Measurements from ENCODE around the gene SORL1.
A peak's percentile ranks its signal among the peaks of the same experiment; 100 is the strongest.
"Not testable (repeated sequence)": the region's sequence is repeated elsewhere in the genome, so short reads cannot be mapped to it uniquely, and the experiment has no call there.

The SORL1 gene, protein sequence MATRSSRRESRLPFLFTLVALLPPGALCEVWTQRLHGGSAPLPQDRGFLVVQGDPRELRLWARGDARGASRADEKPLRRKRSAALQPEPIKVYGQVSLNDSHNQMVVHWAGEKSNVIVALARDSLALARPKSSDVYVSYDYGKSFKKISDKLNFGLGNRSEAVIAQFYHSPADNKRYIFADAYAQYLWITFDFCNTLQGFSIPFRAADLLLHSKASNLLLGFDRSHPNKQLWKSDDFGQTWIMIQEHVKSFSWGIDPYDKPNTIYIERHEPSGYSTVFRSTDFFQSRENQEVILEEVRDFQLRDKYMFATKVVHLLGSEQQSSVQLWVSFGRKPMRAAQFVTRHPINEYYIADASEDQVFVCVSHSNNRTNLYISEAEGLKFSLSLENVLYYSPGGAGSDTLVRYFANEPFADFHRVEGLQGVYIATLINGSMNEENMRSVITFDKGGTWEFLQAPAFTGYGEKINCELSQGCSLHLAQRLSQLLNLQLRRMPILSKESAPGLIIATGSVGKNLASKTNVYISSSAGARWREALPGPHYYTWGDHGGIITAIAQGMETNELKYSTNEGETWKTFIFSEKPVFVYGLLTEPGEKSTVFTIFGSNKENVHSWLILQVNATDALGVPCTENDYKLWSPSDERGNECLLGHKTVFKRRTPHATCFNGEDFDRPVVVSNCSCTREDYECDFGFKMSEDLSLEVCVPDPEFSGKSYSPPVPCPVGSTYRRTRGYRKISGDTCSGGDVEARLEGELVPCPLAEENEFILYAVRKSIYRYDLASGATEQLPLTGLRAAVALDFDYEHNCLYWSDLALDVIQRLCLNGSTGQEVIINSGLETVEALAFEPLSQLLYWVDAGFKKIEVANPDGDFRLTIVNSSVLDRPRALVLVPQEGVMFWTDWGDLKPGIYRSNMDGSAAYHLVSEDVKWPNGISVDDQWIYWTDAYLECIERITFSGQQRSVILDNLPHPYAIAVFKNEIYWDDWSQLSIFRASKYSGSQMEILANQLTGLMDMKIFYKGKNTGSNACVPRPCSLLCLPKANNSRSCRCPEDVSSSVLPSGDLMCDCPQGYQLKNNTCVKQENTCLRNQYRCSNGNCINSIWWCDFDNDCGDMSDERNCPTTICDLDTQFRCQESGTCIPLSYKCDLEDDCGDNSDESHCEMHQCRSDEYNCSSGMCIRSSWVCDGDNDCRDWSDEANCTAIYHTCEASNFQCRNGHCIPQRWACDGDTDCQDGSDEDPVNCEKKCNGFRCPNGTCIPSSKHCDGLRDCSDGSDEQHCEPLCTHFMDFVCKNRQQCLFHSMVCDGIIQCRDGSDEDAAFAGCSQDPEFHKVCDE (N-terminal part only)

DNA sequence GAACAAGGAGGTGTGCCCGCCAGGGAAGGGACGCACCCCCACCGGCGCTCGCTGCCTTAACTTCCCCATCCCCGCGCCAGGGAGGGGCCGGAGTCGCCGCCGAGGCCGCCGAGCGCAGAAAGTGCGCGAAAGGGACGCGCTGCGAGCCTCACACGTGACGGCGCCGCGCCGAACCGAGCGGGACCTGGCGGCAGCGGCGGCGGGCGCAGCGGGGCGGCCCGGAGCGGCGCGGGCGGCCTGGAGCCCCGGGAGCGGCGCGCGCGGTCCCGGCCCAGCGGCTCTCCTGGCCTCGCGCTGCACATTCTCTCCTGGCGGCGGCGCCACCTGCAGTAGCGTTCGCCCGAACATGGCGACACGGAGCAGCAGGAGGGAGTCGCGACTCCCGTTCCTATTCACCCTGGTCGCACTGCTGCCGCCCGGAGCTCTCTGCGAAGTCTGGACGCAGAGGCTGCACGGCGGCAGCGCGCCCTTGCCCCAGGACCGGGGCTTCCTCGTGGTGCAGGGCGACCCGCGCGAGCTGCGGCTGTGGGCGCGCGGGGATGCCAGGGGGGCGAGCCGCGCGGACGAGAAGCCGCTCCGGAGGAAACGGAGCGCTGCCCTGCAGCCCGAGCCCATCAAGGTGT lies at the start of gene SORL1:
SORL1 (plus strand) TSS at position 329 of the 623 bp plus-strand sequence; CDS start at position 347, 18 bp downstream.
- peak; percentile 49 to 60 for DNase-seq (ENCODE audit: low read depth in 1 of 2, low spot score in 1 of 2)

GRCh38 chr11:121405646-121406045 lies 46.5 kb upstream of the SORL1 start:
- DNase-seq (ENCODE audit: low read depth in 1 of 2, low spot score in 1 of 2), result no peak

DNA sequence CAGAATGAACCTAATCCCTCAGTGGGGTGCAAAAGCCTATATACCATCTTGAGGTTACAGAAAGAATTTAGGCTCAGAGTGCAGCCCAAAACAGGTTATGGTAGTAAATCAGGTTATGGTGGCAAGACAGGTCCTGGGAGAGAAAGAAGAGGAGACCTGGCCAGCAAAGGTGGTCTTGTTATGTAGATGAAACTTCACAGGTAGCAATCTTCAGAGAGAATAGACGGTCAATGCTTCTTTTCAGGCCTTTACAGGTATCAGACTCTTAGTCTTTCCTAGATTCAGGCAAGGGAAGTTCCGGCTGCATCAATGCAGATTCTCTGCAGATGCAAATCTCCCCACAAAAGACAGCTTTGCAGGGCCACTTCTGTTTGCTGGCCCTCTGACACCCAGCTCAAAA lies 45.8 kb upstream of the SORL1 start:
- no peak for DNase-seq (ENCODE audit: low read depth in 1 of 2, low spot score in 1 of 2)

DNA sequence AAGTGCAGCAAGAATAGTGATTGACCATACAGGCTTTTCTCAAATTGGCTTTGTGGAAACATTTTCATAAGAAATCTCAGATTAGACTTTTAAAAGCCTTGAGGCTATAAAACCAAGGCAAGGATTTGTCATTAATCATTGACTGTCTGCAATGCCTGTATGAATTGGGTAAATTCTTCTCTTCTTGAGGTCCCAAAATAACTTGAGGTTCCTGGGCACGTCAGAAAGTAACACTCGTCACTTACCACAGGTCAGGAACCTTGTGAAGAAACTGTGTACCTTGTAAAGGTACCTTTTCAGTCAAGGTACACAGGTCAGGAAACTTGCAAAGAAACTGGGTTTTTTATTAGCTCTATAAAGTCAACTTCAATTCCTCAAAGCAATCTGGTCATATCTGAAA lies 43.3 kb upstream of the SORL1 start:
- no peak for DNase-seq (ENCODE audit: low read depth in 1 of 2, low spot score in 1 of 2)

DNA sequence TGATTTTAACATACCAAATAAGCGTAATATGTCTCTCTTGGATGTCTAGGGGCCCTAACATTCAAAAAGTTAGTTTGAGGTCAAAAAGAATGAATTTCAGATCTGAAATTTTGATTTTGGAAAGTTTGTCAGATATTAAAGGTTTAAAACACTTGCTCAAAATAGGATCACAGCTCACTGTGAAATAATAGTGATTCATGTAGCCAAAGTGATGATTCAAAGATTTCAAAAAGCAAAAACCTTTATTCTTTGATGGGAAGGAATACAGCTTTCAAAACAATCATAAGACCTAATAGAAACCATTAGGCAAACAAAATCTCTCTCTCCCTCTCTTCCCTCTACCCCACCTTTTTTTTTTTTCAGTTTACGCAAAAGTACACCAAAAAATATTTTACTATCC lies 42.1 kb upstream of the SORL1 start:
- DNase-seq (ENCODE audit: low read depth in 1 of 2, low spot score in 1 of 2), result not testable (repeated sequence)

DNA sequence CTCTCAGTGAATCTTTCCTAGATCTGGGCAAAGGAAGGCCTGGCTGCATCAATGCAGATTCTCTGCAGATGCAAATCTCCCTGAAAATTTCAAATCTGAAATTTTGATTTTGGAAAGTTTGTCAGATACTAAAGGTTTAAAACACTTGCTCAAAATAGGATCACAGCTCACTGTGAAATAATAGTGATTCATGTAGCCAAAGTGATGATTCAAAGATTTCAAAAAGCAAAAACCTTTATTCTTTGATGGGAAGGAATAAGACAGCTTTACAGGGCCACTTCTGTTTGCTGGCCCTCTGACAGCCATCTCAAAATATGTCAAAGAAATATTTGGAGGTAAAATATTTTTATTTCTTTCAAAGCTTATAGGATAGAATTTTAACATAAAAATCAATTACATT lies 40.8 kb upstream of the SORL1 start:
- not testable (repeated sequence) for DNase-seq (ENCODE audit: low read depth in 1 of 2, low spot score in 1 of 2)

GRCh38 chr11:121412000-121412587 lies 40.0 kb upstream of the SORL1 start:
- DNase-seq (ENCODE audit: low read depth in 1 of 2, low spot score in 1 of 2), result no peak

- no peak for DNase-seq (ENCODE audit: low read depth in 1 of 2, low spot score in 1 of 2)
Observed at GRCh38 chr11:121412711-121413415, 39.3 kb upstream of the SORL1 start.

GRCh38 chr11:121414141-121414913 lies 37.8 kb upstream of the SORL1 start:
- DNase-seq (ENCODE audit: low read depth in 1 of 2, low spot score in 1 of 2), result no peak

- DNase-seq (ENCODE audit: low read depth in 1 of 2, low spot score in 1 of 2), result no peak
Observed at GRCh38 chr11:121415856-121416255, 36.3 kb upstream of the SORL1 start.

GRCh38 chr11:121417055-121417551 lies 35.0 kb upstream of the SORL1 start:
- peak in 1 of 2 donors; percentile 8 for DNase-seq (ENCODE audit: low read depth in 1 of 2, low spot score in 1 of 2)

GRCh38 chr11:121417607-121418006 lies 34.5 kb upstream of the SORL1 start:
- no peak for DNase-seq (ENCODE audit: low read depth in 1 of 2, low spot score in 1 of 2)

GRCh38 chr11:121418625-121419114 lies 33.4 kb upstream of the SORL1 start:
- DNase-seq (ENCODE audit: low read depth in 1 of 2, low spot score in 1 of 2), result no peak

DNA sequence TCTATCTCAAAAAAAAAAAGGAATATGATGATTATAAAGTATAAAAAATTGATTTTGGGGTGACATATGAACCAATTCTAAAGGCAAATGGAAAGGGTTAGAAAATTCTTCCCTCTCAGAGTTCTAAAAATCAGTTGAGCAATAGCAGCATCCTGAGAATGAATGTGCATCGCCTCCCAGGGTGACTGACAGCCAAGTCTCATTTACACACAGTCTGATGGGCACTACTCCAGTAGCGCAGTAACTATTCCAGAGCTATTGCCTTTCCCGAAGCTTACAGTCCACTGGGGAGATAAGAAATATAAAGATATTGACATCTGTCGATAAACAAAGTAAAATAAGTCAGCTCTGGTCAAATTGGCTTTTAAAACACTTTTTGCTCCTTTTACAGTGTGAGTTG lies 32.3 kb upstream of the SORL1 start:
- DNase-seq (ENCODE audit: low read depth in 1 of 2, low spot score in 1 of 2), result no peak

DNA sequence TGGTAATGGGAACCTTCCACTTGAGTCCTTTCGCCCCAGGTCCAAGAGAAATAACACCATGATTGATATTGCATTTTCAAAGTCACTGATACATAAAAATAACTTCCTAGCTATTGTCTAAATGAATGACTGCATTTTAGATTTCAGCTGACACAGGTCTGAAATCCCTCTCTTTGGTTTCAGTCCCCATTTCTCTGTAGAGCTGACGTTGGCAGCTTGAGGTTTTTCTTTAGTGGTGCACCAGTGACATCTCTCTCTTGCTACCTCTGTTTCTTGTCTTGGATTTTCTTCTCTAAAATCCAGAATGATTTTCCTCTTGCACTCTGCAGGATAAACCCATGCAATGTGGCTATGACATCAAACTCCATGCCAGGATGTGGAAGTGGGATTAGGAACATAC lies 31.7 kb upstream of the SORL1 start:
- DNase-seq (ENCODE audit: low read depth in 1 of 2, low spot score in 1 of 2), result no peak

DNA sequence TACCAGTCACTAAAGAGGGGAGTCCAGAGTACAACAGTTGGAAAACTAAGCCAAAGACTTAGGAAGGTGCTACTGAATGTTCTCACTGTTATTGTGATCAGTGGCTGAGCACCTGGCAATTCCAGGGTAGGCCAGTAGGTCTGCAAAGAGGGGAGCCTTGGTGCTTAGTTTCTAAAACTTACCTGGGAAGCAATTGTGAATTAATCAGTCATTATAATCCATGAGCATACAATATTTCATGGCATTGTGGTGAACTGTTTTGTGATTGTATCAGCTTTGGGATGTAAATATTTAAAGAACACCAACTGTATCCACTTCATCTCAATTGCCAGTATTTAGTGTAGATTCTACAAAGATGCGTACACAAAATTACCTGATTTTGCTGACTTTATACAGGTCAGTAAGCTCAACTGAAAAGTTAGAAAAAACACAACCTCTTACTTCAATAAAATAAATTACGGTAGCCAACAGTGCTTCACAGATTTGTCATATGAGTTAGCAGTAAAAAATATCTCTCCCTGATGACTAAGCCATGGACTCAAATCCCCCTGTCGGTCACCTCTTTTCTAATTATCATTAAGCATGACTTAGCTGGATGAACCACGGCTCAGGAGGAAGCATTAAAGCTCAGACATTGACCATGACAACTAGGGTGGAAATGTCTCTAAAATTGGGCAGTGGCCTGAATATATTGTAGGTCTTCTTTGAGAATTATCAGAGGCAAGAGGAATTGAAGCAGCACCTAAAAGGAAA lies 30.8 kb upstream of the SORL1 start:
- no peak for DNase-seq (ENCODE audit: low read depth in 1 of 2, low spot score in 1 of 2)

DNA sequence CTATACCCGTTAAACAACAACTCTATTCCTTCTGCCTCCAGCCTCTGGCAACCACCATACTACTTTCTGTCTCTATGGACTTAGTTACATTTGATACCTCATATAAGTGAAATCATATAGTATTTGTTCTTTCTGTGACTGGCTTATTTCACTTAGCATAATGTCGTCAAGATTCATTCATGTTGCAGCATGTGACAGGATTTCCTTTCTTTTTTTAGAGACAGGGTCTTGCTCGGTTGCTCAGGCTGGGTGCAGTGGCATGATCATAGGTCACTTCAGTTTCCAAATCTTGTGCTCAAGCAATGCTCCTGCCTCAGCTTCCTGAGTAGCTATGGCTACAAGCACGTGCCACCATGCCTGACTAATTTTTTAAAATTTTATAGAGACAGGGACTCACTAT lies 29.4 kb upstream of the SORL1 start:
- no peak for DNase-seq (ENCODE audit: low read depth in 1 of 2, low spot score in 1 of 2)

DNA sequence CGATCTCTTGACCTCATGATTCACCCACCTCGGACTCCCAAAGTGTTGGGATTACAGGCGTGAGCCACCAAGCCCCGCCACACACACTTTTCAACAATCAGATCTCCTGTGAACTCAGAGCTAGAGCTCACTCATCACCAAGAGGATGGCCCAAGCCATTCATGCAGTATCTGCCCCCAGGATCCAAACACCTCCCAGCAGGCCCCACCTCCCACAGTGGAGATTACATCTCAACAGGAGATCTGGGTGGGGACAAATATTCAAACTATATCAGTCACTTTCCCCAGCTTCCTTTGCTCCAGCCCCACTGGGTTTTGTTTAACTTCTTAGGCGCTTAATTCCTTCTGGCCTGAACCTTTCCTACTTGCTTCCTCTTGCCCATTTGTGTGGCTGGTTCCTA lies 26.3 kb upstream of the SORL1 start:
- no peak for DNase-seq (ENCODE audit: low read depth in 1 of 2, low spot score in 1 of 2)

Measured in activated T-helper 1 cell treated with anti-CD3 and anti-CD28 coated beads, Interleukin-2, amount 50 U/mL, for 16 hours (primary cell).